KMS-11 (cell line): ENCODE measurements around the gene NPHS2.
"Not testable (repeated sequence)": the region's sequence is repeated elsewhere in the genome, so short reads cannot be mapped to it uniquely, and the experiment has no call there.

ENCODE experiments used
- H2AFZ ChIP-seq: fragments of 200-600 bp; sonication (generic); 2 replicates; pipeline ENCODE4 v1.6.1; 2016; ENCODE audit warnings: antibody characterized with exemption, mixed run types, low read depth
- H3K27ac ChIP-seq: fragments of 200-600 bp; sonication (generic); 2 replicates; pipeline ENCODE4 v1.6.1; 2016; ENCODE audit warnings: mild to moderate bottlenecking, mixed run types
- H3K27me3 ChIP-seq: fragments of 200-600 bp; sonication (generic); 2 replicates; pipeline ENCODE4 v1.6.1; 2017; ENCODE audit warnings: mild to moderate bottlenecking, low read depth, mixed run types, moderate library complexity; ENCODE audit not compliant: insufficient read depth
- H3K36me3 ChIP-seq: fragments of 200-600 bp; sonication (generic); 2 replicates; pipeline ENCODE4 v1.6.1; 2017; ENCODE audit warnings: mild to moderate bottlenecking, mixed run types; ENCODE audit not compliant: insufficient read depth
- H3K4me1 ChIP-seq: fragments of 200-600 bp; sonication (generic); 2 replicates; pipeline ENCODE4 v1.6.1; 2016; ENCODE audit warnings: mild to moderate bottlenecking, low read depth, mixed run types; ENCODE audit not compliant: poor library complexity, severe bottlenecking
- H3K4me2 ChIP-seq: fragments of 200-600 bp; sonication (generic); 2 replicates; pipeline ENCODE4 v1.7.0; 2016; ENCODE audit warnings: mild to moderate bottlenecking, mixed run types
- H3K4me3 ChIP-seq: fragments of 200-600 bp; sonication (generic); IDR thresholded peaks from 2 replicates; pipeline ENCODE4 v1.6.1; 2017; ENCODE audit warnings: low read depth, low read length, mixed read lengths; ENCODE audit not compliant: insufficient read depth
- H3K79me2 ChIP-seq: fragments of 200-600 bp; sonication (generic); 2 replicates; pipeline ENCODE4 v1.6.1; 2016; ENCODE audit warnings: low read depth, mixed run types; ENCODE audit not compliant: insufficient read depth
- H3K9ac ChIP-seq: fragments of 200-600 bp; sonication (generic); 2 replicates; pipeline ENCODE4 v1.6.1; 2016; ENCODE audit warnings: mild to moderate bottlenecking, mixed run types
- H4K20me1 ChIP-seq: fragments of 200-600 bp; sonication (generic); 2 replicates; pipeline ENCODE4 v1.6.1; 2016; ENCODE audit warnings: mild to moderate bottlenecking, mixed run types; ENCODE audit not compliant: insufficient read depth
- TF ChIP-seq, protein P1 (sequence below): fragments of 200-600 bp; sonication (generic); conservative IDR thresholded peaks from 2 replicates; pipeline ENCODE4 v1.6.1; 2017; ENCODE audit warnings: low read depth, mild to moderate bottlenecking, antibody characterized with exemption, low read length, moderate library complexity, mixed read lengths

The NPHS2 gene

DNA sequence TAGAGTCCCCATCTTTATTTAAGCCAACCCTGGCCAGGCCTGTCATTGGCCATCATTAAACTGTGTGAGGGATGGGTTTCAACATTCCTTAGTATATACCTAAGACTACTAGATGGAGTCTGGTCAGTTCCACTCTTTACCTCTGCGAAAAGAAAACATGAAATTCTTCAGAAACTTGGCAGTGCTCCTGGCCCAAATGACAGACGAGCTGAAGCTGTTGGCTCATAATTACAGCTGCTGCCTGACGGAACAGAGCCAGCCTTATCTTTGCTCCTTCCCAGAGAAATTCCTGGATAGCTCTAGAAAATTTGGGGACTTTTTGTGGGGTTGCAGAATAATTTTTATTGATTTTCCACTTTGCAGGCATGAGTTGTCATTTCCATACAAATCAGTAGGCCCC lies 30.4 kb downstream of the NPHS2 start:
- H3K27me3 ChIP-seq = no peaks in the 10 kb centered on the region
- no peak overlapping the region for H3K4me3 ChIP-seq
- H4K20me1 ChIP-seq = no peaks in the 10 kb centered on the region
- no peak overlapping the region for H2AFZ ChIP-seq
- TF ChIP-seq, protein P1, sequence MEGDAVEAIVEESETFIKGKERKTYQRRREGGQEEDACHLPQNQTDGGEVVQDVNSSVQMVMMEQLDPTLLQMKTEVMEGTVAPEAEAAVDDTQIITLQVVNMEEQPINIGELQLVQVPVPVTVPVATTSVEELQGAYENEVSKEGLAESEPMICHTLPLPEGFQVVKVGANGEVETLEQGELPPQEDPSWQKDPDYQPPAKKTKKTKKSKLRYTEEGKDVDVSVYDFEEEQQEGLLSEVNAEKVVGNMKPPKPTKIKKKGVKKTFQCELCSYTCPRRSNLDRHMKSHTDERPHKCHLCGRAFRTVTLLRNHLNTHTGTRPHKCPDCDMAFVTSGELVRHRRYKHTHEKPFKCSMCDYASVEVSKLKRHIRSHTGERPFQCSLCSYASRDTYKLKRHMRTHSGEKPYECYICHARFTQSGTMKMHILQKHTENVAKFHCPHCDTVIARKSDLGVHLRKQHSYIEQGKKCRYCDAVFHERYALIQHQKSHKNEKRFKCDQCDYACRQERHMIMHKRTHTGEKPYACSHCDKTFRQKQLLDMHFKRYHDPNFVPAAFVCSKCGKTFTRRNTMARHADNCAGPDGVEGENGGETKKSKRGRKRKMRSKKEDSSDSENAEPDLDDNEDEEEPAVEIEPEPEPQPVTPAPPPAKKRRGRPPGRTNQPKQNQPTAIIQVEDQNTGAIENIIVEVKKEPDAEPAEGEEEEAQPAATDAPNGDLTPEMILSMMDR = no peak
- no peaks in the 10 kb centered on the region for H3K36me3 ChIP-seq
- no peak overlapping the region for H3K9ac ChIP-seq
- no peak overlapping the region for H3K4me2 ChIP-seq
- no peaks in the 10 kb centered on the region for H3K79me2 ChIP-seq
- no peak overlapping the region for H3K27ac ChIP-seq
- no peaks in the 10 kb centered on the region for H3K4me1 ChIP-seq

DNA sequence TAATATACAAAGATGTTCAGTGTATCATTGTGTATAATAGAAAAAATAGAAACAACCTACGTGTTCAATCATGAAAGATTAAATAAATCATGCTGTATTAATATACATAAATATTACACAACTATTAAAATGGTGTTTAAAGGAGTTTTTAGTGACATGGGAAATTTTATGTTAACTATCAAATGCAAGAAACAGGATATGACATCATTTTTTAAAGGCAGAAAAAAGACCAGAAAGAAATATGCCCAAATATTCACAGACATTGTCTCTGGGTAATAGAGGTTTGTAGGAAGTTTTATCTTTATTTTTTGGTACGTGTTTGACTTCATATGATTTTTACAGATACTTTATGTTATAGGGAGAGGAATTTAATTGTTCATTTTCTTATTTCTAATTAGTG lies 34.0 kb downstream of the NPHS2 start:
- TF ChIP-seq, protein P1 = no peak
- Histone ChIP-seq H3K79me2 (no peaks in the 10 kb centered on the region), H3K27ac (no peak overlapping the region), H3K4me3 (no peak overlapping the region), H3K27me3 (no peaks in the 10 kb centered on the region), H3K36me3 (no peaks in the 10 kb centered on the region), H3K4me2 (no peak overlapping the region), H3K9ac (no peak overlapping the region), H2AFZ (no peak overlapping the region), H3K4me1 (no peaks in the 10 kb centered on the region), H4K20me1 (no peaks in the 10 kb centered on the region)

DNA sequence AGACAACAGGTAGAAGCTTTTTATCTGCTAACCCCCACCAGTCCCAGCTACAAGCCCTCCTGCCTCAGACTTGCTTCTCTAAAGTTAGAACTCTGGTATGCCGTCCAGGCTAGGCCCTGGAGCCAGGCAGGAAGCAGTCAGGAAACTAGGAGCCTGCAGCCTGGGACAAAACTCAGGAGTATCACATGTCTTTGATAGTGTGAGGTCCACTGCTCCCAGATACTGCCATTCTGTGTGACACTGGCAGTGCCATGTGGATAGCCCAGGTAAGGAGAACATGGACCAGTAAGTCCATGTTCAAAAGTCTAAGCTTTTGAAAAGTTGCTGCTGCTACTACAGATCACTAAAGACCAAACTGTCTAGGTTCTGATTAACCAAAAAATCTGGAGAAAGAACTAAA lies 45.4 kb downstream of the NPHS2 start:
- no peaks in the 10 kb centered on the region for H3K27me3 ChIP-seq
- no peak overlapping the region for H3K4me3 ChIP-seq
- H3K79me2 ChIP-seq = no peaks in the 10 kb centered on the region
- no peaks in the 10 kb centered on the region for H4K20me1 ChIP-seq
- H3K4me2 ChIP-seq = no peak overlapping the region
- TF ChIP-seq, protein P1 = no peak
- no peaks in the 10 kb centered on the region for H3K4me1 ChIP-seq
- no peaks in the 10 kb centered on the region for H3K36me3 ChIP-seq
- H3K9ac ChIP-seq = no peak overlapping the region
- no peak overlapping the region for H2AFZ ChIP-seq
- H3K27ac ChIP-seq = no peak overlapping the region

DNA sequence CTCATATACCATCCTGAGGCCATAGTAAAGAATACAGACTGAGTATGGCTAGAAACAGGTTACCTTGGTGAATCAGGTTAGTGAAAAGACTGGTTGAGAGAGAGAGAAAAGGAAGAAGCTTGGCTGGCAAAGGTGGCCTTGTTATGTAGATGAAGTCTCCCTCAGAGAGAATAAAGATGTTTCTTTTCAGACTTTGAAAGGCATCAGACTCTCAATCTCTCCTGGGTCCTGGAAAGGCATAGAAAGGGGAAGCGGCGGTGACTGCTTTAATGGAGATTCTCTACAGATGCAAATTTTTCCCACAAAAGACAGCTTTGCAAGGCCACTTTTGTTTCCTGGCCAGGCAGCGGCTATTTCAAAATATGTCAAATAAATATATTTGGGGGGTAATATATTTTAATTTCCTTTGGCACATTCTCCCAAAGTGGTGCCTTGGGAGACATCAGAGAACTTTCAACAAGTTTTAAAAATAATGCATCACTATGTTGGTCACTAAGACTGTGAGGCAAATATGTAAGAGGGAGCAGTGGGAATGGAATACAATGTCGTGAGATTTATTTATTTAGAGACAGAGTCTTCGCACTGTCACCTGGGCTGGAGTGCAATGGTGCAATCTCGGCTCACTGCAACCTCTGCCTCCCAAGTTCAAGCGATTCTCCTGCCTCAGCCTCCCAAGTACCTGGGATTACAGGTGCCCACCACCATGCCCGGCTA lies 46.1 kb downstream of the NPHS2 start:
- H3K36me3 ChIP-seq = no peaks in the 10 kb centered on the region
- no peaks in the 10 kb centered on the region for H3K27me3 ChIP-seq
- no peaks in the 10 kb centered on the region for H3K79me2 ChIP-seq
- H3K27ac ChIP-seq = no peak overlapping the region
- H3K4me1 ChIP-seq = no peaks in the 10 kb centered on the region
- no peaks in the 10 kb centered on the region for H4K20me1 ChIP-seq
- TF ChIP-seq, protein P1 = no peak
- no peak overlapping the region for H3K4me3 ChIP-seq
- H3K4me2 ChIP-seq = no peak overlapping the region
- H3K9ac ChIP-seq = no peak overlapping the region
- H2AFZ ChIP-seq = no peak overlapping the region

DNA sequence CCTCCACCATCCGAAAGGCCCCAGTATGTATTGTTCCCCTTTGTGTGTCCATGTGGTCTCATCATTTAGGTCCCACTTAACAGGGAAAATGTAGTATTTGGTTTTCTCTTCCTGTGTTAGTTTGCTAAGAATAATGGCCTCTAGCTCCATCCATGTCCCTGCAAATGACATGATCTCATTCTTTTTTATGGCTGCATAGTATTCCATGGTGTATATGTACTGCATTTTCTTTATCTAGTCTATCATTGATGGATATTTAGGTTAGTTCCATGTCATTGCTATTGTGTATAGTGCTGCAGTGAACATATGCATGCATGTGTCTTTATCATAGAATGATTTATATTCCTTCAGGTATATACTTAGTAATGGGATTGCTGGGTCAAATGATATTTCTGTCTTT lies 57.2 kb downstream of the NPHS2 start:
- H3K4me2 ChIP-seq, H3K4me3 ChIP-seq, H3K27me3 ChIP-seq, H2AFZ ChIP-seq, H3K9ac ChIP-seq, H3K27ac ChIP-seq, H3K36me3 ChIP-seq, H3K4me1 ChIP-seq, H3K79me2 ChIP-seq, H4K20me1 ChIP-seq: not testable (repeated sequence)
